ENCODE data around the gene ZBTB42. TPM values are rescaled to one million over a fixed set of nuclear protein-coding genes. Genes with fewer than 3 reads are reported as not detected.

Gene ZBTB42
- polyA plus RNA-seq, 1 of the 3 experiments (the other 2 are of a cell fraction): 3.1 TPM

DNA sequence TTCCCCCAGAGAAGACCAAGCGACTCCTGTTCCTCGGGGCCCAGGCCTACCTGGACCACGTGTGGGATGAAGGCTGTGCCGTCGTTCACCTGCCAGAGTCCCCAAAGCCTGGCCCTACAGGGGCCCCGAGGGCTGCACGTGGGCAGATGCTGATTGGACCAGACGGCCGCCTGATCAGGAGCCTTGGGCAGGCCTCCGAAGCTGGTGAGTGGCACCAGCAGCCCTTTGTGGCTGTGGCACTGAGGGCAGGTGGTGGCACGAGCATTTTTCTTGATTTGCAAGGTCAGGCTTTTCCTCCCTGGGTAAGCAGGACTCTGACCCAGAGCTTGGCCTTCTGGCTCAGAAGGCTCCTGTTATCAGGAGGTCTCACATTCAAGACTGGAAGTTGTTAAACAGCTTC is 45.3 kb upstream of the ZBTB42 start:
- Histone ChIP-seq H3F3A (replicated peaks; ENCODE audit: insufficient read depth) (no peaks in the 10 kb centered on the region), H3K4me1 (ENCODE audit: control insufficient read depth in 1 of 2, insufficient read depth in 2 of 2, low read depth in 1 of 2, low read length in 1 of 2) (peaks cover 8 to 14% of the 10 kb centered on the region in 2 experiments; a peak in 3 of 4 replicates), H3K9me3 (no peaks in the 10 kb centered on the region), H3K36me3 (replicated peaks in 1 of 2; ENCODE audit: control insufficient read depth in 1 of 2, insufficient read depth in 2 of 2, low read length in 1 of 2) (peaks cover 8 to 39% of the 10 kb centered on the region in 2 experiments), H3K9me2 (no peaks in the 10 kb centered on the region), H3K27ac (ENCODE audit: low read depth in 2 of 2, low read length in 1 of 2) (no peak overlapping the region), H2AFZ (ENCODE audit: low read depth) (no peak overlapping the region), H3K4me3 (ENCODE audit: low read depth in 2 of 2, low read length in 1 of 2) (no peak overlapping the region), H4K20me1 (ENCODE audit: insufficient read depth) (peaks cover 31% of the 10 kb centered on the region), H3K79me2 (ENCODE audit: insufficient read depth) (peaks cover 50% of the 10 kb centered on the region), H3K9ac (no peak overlapping the region), H3K4me2 (no peak overlapping the region), H3K27me3 (ENCODE audit: insufficient read depth) (no peaks in the 10 kb centered on the region)
- no peak for TF ChIP-seq RAD21 (IDR thresholded peaks at IDR 0.05; ENCODE audit: low read length)
- TF ChIP-seq GABPA (IDR thresholded peaks at IDR 0.05; ENCODE audit: low read depth): no peak
- no peak for TF ChIP-seq RCOR1 (IDR thresholded peaks at IDR 0.05; ENCODE audit: low read length)
- no peak for TF ChIP-seq TAF1 (IDR thresholded peaks at IDR 0.05; ENCODE audit: borderline replicate concordance, low read depth, low read length)
- no peak for TF ChIP-seq SMC3 (IDR thresholded peaks at IDR 0.05; ENCODE audit: low read depth, low read length)
- no peak for TF ChIP-seq GATA2 (CRISPR knock-in tag; IDR thresholded peaks at IDR 0.05)
- TF ChIP-seq, protein P1, sequence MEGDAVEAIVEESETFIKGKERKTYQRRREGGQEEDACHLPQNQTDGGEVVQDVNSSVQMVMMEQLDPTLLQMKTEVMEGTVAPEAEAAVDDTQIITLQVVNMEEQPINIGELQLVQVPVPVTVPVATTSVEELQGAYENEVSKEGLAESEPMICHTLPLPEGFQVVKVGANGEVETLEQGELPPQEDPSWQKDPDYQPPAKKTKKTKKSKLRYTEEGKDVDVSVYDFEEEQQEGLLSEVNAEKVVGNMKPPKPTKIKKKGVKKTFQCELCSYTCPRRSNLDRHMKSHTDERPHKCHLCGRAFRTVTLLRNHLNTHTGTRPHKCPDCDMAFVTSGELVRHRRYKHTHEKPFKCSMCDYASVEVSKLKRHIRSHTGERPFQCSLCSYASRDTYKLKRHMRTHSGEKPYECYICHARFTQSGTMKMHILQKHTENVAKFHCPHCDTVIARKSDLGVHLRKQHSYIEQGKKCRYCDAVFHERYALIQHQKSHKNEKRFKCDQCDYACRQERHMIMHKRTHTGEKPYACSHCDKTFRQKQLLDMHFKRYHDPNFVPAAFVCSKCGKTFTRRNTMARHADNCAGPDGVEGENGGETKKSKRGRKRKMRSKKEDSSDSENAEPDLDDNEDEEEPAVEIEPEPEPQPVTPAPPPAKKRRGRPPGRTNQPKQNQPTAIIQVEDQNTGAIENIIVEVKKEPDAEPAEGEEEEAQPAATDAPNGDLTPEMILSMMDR (IDR thresholded peaks at IDR 0.05): no peak
- TF ChIP-seq, protein P2, sequence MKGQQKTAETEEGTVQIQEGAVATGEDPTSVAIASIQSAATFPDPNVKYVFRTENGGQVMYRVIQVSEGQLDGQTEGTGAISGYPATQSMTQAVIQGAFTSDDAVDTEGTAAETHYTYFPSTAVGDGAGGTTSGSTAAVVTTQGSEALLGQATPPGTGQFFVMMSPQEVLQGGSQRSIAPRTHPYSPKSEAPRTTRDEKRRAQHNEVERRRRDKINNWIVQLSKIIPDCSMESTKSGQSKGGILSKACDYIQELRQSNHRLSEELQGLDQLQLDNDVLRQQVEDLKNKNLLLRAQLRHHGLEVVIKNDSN (IDR thresholded peaks at IDR 0.05; ENCODE audit: borderline replicate concordance, low read depth): no peak
- no peak for TF ChIP-seq RXRA (IDR thresholded peaks at IDR 0.05; ENCODE audit: borderline replicate concordance, low read depth)
- TF ChIP-seq, protein P3, sequence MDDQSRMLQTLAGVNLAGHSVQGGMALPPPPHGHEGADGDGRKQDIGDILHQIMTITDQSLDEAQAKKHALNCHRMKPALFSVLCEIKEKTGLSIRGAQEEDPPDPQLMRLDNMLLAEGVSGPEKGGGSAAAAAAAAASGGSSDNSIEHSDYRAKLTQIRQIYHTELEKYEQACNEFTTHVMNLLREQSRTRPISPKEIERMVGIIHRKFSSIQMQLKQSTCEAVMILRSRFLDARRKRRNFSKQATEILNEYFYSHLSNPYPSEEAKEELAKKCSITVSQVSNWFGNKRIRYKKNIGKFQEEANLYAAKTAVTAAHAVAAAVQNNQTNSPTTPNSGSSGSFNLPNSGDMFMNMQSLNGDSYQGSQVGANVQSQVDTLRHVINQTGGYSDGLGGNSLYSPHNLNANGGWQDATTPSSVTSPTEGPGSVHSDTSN (IDR thresholded peaks at IDR 0.05): no peak
- no peak for TF ChIP-seq ELF1 (IDR thresholded peaks at IDR 0.05)
- TF ChIP-seq MEF2A (IDR thresholded peaks at IDR 0.05; ENCODE audit: borderline replicate concordance, low read depth): no peak
- TF ChIP-seq, protein P4, sequence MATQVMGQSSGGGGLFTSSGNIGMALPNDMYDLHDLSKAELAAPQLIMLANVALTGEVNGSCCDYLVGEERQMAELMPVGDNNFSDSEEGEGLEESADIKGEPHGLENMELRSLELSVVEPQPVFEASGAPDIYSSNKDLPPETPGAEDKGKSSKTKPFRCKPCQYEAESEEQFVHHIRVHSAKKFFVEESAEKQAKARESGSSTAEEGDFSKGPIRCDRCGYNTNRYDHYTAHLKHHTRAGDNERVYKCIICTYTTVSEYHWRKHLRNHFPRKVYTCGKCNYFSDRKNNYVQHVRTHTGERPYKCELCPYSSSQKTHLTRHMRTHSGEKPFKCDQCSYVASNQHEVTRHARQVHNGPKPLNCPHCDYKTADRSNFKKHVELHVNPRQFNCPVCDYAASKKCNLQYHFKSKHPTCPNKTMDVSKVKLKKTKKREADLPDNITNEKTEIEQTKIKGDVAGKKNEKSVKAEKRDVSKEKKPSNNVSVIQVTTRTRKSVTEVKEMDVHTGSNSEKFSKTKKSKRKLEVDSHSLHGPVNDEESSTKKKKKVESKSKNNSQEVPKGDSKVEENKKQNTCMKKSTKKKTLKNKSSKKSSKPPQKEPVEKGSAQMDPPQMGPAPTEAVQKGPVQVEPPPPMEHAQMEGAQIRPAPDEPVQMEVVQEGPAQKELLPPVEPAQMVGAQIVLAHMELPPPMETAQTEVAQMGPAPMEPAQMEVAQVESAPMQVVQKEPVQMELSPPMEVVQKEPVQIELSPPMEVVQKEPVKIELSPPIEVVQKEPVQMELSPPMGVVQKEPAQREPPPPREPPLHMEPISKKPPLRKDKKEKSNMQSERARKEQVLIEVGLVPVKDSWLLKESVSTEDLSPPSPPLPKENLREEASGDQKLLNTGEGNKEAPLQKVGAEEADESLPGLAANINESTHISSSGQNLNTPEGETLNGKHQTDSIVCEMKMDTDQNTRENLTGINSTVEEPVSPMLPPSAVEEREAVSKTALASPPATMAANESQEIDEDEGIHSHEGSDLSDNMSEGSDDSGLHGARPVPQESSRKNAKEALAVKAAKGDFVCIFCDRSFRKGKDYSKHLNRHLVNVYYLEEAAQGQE (IDR thresholded peaks at IDR 0.05; ENCODE audit: low read depth, low read length): no peak
- no peak for TF ChIP-seq POLR2AphosphoS5 (IDR thresholded peaks at IDR 0.05; ENCODE audit: low read depth, low read length)
- TF ChIP-seq, protein P5, sequence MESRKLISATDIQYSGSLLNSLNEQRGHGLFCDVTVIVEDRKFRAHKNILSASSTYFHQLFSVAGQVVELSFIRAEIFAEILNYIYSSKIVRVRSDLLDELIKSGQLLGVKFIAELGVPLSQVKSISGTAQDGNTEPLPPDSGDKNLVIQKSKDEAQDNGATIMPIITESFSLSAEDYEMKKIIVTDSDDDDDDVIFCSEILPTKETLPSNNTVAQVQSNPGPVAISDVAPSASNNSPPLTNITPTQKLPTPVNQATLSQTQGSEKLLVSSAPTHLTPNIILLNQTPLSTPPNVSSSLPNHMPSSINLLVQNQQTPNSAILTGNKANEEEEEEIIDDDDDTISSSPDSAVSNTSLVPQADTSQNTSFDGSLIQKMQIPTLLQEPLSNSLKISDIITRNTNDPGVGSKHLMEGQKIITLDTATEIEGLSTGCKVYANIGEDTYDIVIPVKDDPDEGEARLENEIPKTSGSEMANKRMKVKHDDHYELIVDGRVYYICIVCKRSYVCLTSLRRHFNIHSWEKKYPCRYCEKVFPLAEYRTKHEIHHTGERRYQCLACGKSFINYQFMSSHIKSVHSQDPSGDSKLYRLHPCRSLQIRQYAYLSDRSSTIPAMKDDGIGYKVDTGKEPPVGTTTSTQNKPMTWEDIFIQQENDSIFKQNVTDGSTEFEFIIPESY (IDR thresholded peaks at IDR 0.05; ENCODE audit: borderline replicate concordance, low read depth): no peak
- no peak for TF ChIP-seq YY1 (IDR thresholded peaks at IDR 0.05; ENCODE audit: low read depth)
- POLR2A ChIA-PET: no interaction called here
- DNase-seq: no peak
- CTCF ChIA-PET: interaction anchor here (0.9 to 4.1 kb wide), 4 partner anchors 12 to 29 kb away, joined by 3 to 37 read pairs (median 3); no protein-coding TSS in a partner anchor
- WGBS (ENCODE audit: low lambda C conversion rate): 93% methylated on average over 5 of the region's 11 CpGs
